Neural cell (in vitro differentiated cells): ENCODE measurements around the gene PAPOLG.

Experiments
- EP300 ChIP-seq: fragments of 450-650 bp; conservative IDR thresholded peaks from 2 replicates; pipeline ENCODE4 v1.6.1; 2014; ENCODE audit warnings: antibody characterized with exemption, mild to moderate bottlenecking, moderate library complexity; ENCODE audit not compliant: poor library complexity, severe bottlenecking
- POLR2AphosphoS5 ChIP-seq: IDR thresholded peaks from 2 replicates; pipeline ENCODE4 v1.6.1; 2012
- SMC3 ChIP-seq: fragments of 450-650 bp; conservative IDR thresholded peaks from 2 replicates; pipeline ENCODE4 v1.6.1; 2014; ENCODE audit warnings: antibody characterized with exemption, mild to moderate bottlenecking, moderate library complexity; ENCODE audit not compliant: poor library complexity
- TF ChIP-seq, protein P1 (sequence below): fragments of 450-650 bp; IDR thresholded peaks from 2 replicates; pipeline ENCODE4 v1.5.1; 2014; ENCODE audit warnings: antibody characterized with exemption, mild to moderate bottlenecking, moderate library complexity; ENCODE audit not compliant: poor library complexity, severe bottlenecking

DNA sequence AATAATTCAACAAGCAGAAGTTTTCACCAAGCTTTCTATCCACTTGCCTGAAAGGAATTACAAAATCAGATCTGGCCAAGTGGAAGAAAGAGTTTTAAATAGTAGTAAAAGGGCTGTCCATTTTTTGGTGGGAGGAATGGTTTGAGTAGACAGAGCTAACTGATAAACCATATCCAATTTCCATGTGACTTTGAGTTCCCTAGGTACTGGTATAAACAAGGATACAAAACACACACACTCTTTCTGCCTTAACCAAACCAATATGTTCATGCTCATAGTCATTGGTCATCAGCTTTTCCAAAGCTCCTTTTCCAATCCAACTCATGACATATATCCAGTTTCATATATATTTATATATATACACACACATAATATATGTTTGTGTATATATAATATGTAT, 75.9 kb downstream of the PAPOLG start:
- TF ChIP-seq SMC3 (no peak), EP300 (no peak), POLR2AphosphoS5 (no peak)
- TF ChIP-seq, protein P1, sequence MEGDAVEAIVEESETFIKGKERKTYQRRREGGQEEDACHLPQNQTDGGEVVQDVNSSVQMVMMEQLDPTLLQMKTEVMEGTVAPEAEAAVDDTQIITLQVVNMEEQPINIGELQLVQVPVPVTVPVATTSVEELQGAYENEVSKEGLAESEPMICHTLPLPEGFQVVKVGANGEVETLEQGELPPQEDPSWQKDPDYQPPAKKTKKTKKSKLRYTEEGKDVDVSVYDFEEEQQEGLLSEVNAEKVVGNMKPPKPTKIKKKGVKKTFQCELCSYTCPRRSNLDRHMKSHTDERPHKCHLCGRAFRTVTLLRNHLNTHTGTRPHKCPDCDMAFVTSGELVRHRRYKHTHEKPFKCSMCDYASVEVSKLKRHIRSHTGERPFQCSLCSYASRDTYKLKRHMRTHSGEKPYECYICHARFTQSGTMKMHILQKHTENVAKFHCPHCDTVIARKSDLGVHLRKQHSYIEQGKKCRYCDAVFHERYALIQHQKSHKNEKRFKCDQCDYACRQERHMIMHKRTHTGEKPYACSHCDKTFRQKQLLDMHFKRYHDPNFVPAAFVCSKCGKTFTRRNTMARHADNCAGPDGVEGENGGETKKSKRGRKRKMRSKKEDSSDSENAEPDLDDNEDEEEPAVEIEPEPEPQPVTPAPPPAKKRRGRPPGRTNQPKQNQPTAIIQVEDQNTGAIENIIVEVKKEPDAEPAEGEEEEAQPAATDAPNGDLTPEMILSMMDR, result no peak
